ENCODE data around the gene RBSN.

Gene RBSN

DNA sequence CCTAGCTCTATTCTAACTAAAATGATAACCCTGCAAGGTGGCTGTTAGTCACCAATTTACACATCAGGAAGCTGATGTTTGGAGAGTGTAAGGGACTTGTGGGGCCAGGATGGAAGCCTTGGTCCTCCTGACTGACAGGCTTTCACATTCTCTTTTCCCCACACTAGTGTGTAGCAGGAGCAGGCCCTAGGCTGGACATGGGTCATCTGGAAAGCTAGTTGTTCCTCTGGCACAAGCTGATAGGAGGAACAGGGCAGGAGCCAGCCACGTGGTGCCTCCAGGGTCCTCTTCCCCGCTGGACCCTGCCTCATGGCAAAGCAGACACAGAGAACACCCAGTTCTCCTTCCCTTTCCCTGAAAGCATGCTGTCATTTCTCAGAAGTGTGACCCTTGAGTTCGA, 18.1 kb upstream of the RBSN start:
- no peaks in the 10 kb centered on the region for H3K27me3 ChIP-seq (ENCODE audit: insufficient read depth, poor library complexity, severe bottlenecking)
- TF ChIP-seq, protein P1, sequence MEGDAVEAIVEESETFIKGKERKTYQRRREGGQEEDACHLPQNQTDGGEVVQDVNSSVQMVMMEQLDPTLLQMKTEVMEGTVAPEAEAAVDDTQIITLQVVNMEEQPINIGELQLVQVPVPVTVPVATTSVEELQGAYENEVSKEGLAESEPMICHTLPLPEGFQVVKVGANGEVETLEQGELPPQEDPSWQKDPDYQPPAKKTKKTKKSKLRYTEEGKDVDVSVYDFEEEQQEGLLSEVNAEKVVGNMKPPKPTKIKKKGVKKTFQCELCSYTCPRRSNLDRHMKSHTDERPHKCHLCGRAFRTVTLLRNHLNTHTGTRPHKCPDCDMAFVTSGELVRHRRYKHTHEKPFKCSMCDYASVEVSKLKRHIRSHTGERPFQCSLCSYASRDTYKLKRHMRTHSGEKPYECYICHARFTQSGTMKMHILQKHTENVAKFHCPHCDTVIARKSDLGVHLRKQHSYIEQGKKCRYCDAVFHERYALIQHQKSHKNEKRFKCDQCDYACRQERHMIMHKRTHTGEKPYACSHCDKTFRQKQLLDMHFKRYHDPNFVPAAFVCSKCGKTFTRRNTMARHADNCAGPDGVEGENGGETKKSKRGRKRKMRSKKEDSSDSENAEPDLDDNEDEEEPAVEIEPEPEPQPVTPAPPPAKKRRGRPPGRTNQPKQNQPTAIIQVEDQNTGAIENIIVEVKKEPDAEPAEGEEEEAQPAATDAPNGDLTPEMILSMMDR (IDR thresholded peaks at IDR 0.05; ENCODE audit: insufficient read depth, low read length), result no peak
- TF ChIP-seq, protein P2, sequence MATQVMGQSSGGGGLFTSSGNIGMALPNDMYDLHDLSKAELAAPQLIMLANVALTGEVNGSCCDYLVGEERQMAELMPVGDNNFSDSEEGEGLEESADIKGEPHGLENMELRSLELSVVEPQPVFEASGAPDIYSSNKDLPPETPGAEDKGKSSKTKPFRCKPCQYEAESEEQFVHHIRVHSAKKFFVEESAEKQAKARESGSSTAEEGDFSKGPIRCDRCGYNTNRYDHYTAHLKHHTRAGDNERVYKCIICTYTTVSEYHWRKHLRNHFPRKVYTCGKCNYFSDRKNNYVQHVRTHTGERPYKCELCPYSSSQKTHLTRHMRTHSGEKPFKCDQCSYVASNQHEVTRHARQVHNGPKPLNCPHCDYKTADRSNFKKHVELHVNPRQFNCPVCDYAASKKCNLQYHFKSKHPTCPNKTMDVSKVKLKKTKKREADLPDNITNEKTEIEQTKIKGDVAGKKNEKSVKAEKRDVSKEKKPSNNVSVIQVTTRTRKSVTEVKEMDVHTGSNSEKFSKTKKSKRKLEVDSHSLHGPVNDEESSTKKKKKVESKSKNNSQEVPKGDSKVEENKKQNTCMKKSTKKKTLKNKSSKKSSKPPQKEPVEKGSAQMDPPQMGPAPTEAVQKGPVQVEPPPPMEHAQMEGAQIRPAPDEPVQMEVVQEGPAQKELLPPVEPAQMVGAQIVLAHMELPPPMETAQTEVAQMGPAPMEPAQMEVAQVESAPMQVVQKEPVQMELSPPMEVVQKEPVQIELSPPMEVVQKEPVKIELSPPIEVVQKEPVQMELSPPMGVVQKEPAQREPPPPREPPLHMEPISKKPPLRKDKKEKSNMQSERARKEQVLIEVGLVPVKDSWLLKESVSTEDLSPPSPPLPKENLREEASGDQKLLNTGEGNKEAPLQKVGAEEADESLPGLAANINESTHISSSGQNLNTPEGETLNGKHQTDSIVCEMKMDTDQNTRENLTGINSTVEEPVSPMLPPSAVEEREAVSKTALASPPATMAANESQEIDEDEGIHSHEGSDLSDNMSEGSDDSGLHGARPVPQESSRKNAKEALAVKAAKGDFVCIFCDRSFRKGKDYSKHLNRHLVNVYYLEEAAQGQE (IDR thresholded peaks at IDR 0.05; ENCODE audit: insufficient replicate concordance, low read depth), result no peak
- H3K27ac ChIP-seq (replicated peaks), result no peak overlapping the region
- H3K4me3 ChIP-seq (replicated peaks; ENCODE audit: insufficient read depth, low read length), result no peak overlapping the region
- no peak for DNase-seq (ENCODE audit: low read depth in 1 of 2, low spot score in 1 of 2)

DNA sequence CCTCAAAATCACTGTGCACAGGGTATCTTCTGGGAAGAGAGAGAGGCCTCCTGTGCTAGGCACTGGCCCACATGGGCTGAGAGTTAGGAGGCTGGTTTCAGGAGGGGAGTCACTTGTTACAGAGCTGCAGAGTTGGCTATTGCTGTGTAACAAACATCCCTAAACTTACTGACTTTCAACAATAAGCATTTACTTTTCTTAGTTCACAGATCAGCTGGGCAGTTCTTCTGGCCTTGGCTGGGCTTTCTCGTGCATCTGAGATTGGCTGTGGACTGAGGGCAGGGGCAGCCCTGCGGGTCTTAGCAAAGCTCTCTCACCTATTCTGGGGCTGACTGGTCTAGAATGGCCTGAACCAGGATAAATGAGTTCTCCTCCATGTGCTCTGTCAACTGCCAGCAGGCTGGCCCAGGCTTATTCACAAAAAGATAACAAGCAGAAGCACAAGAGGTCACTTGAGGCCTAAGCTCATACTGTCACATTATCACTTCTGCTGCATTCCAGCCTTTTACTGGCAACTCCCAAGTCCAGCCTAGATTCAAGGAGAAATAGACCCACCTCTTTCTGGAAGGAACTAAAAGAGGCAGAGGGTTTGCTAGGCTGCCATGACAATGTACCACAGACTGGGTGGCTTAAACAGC, 17.2 kb upstream of the RBSN start:
- Histone ChIP-seq H3K27me3 (ENCODE audit: insufficient read depth, poor library complexity, severe bottlenecking) (no peaks in the 10 kb centered on the region), H3K27ac (replicated peaks) (no peak overlapping the region), H3K4me3 (replicated peaks; ENCODE audit: insufficient read depth, low read length) (no peak overlapping the region)
- TF ChIP-seq SPI1 (IDR thresholded peaks at IDR 0.05; ENCODE audit: borderline replicate concordance, low read depth) (no peak), POLR2AphosphoS5 (IDR thresholded peaks at IDR 0.05; ENCODE audit: low read depth) (no peak), GABPA (IDR thresholded peaks at IDR 0.05; ENCODE audit: low read depth) (no peak)
- TF ChIP-seq, protein P1 (IDR thresholded peaks at IDR 0.05; ENCODE audit: insufficient read depth, low read length), result no peak
- TF ChIP-seq, protein P2 (IDR thresholded peaks at IDR 0.05; ENCODE audit: insufficient replicate concordance, low read depth), result no peak
- DNase-seq (ENCODE audit: low read depth in 1 of 2, low spot score in 1 of 2), result no peak

DNA sequence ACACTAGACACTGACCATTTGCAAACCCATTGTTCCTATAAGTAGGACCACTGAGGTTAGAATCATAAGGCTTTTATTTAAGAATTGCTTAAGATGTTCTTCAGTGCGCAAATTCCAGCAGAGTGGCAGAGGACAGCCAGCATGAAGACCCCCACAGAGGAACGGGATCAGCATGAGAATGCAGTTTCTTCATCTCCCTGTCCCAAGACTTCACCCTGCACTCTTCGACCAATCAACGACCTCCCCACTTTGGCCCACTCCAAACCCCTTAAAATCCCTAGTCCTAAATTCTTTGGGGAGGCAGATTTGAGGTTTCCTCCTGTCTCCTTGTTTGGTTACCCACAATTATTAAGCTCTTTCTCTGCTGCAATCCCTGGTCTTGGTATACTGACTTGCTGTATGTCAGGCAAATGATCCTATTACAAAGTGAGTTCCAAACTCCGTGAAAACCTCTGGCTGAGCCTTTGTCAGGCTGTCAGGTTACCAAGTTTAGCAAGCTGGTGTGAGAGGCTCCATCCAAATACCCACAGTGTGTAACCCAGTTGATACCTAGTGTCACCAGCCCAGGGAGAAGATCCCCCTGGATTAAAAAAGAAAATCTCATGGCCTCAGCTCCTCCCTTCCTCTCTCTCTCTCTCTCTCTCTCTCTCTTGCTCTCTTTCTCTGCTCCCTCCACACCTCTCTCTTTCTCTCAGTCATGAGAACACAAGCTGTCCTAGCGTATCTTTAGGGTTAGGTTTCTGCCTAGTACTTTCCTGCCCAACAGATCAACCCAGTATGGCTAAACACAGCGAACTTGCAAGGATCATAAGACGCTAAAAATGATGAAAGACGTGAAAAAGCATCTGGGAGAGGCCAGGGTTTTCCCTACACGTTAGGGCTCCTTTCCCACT, 15.8 kb upstream of the RBSN start:
- no peak for DNase-seq (ENCODE audit: low read depth in 1 of 2, low spot score in 1 of 2)
- Histone ChIP-seq H3K27me3 (ENCODE audit: insufficient read depth, poor library complexity, severe bottlenecking) (no peaks in the 10 kb centered on the region), H3K27ac (replicated peaks) (no peak overlapping the region), H3K4me3 (replicated peaks; ENCODE audit: insufficient read depth, low read length) (no peak overlapping the region)
- no peak for TF ChIP-seq GABPA (IDR thresholded peaks at IDR 0.05; ENCODE audit: low read depth)
- TF ChIP-seq, protein P2 (IDR thresholded peaks at IDR 0.05; ENCODE audit: insufficient replicate concordance, low read depth), result no peak
- TF ChIP-seq POLR2AphosphoS5 (IDR thresholded peaks at IDR 0.05; ENCODE audit: low read depth), result no peak
- TF ChIP-seq SPI1 (IDR thresholded peaks at IDR 0.05; ENCODE audit: borderline replicate concordance, low read depth), result no peak
- TF ChIP-seq, protein P1 (IDR thresholded peaks at IDR 0.05; ENCODE audit: insufficient read depth, low read length), result no peak
